ENCODE results near the gene CD302.
"Not testable (repeated sequence)": the region's sequence is repeated elsewhere in the genome, so short reads cannot be mapped to it uniquely, and the experiment has no call there.

CD302 gene, protein sequence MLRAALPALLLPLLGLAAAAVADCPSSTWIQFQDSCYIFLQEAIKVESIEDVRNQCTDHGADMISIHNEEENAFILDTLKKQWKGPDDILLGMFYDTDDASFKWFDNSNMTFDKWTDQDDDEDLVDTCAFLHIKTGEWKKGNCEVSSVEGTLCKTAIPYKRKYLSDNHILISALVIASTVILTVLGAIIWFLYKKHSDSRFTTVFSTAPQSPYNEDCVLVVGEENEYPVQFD

DNA sequence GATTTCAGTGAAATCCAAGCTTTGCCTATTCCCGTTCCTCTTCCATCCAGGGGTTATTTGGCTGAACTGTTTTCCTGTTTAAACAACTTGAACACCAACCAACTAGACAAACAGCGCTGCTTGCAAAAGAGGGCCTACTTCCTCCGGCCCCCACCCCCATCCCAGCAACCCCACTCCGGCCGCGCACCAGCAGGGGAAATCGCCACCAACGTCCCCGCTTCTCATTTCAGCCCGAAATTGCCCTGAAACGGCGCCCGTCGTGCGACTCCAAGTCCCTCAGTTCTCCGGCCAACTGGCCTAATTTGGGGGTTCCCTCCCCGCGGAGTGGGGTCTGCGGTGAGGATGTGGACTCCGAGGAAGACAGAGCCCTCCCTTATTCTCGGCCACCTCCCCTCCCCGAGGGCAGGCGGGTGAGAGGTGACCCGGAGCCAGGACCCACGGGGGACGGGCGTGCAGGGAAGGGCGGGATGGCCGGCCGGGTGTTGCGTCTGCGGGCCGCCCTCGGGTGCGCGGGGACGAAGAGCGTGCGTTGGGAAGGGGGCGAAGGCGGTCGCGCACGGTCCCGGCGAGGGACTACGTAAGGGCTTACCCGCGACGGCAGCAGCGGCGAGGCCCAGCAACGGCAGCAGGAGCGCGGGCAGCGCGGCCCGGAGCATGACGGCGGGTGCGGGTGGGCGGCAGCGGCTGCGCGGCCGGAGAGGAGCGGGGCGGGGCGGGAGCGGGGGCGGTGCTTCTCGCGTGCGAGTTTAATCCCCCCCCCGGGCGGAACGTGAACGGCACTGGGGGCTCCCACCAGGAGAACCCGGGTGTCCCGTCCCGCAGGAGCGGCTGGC, at the start of gene CD302:
TSS of gene CD302 (minus strand) at position 666 of the 833 bp plus-strand sequence. CDS start at position 656, 10 bp downstream.
- peaks cover 11% of the 10 kb centered on the region for H3K27me3 ChIP-seq (ENCODE audit: control insufficient read depth, insufficient read depth, low read length)
- DNase-seq (ENCODE audit: low read depth, low spot score) = no peak
- peak within 1 kb of the TSS; percentile 84 for H3K4me3 ChIP-seq (ENCODE audit: low read length)
- peaks cover 2% of the 10 kb centered on the region; the same call in 1 of the 2 replicates for H3K4me1 ChIP-seq (ENCODE audit: control insufficient read depth, insufficient read depth, low read length)
- H3K36me3 ChIP-seq (ENCODE audit: control insufficient read depth, insufficient read depth, low read length) = no peaks in the 10 kb centered on the region
- WGBS (ENCODE audit: insufficient coverage, insufficient read length) = no CpG with 5 or more reads among the region's 82 CpGs
- H3K9me3 ChIP-seq (ENCODE audit: control insufficient read depth, insufficient read depth, low read length) = no peaks in the 10 kb centered on the region
- no peak within 1 kb of the TSS for H3K27ac ChIP-seq (ENCODE audit: low read length)

DNA sequence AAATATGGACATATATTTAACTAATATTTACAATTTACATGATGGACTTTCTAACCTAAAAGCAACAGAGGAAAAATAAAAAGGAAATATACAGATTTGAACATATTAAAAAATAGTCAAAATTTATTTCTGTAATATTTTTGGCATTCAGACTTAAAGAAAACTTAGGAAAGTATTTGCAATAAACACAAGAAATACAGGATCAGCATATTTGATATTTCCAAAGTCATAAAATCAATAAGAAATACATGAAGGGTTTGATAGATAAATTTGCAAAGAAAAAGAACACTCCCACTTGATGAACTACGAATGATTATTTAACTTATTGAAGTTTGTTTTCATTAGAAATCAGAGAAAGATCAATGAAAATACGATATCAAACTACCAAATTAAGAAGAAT, 48.6 kb upstream of the CD302 start:
- no peaks in the 10 kb centered on the region for H3K9me3 ChIP-seq (ENCODE audit: control insufficient read depth, insufficient read depth, low read length)
- no peak for DNase-seq (ENCODE audit: low read depth, low spot score)
- H3K36me3 ChIP-seq (ENCODE audit: control insufficient read depth, insufficient read depth, low read length) = no peaks in the 10 kb centered on the region
- no peaks in the 10 kb centered on the region for H3K4me1 ChIP-seq (ENCODE audit: control insufficient read depth, insufficient read depth, low read length)
- no CpG with 5 or more reads among the region's 2 CpGs for WGBS (ENCODE audit: insufficient coverage, insufficient read length)
- no peak overlapping the region for H3K4me3 ChIP-seq (ENCODE audit: low read length)
- H3K27me3 ChIP-seq (ENCODE audit: control insufficient read depth, insufficient read depth, low read length) = no peaks in the 10 kb centered on the region
- H3K27ac ChIP-seq (ENCODE audit: low read length) = no peak overlapping the region

DNA sequence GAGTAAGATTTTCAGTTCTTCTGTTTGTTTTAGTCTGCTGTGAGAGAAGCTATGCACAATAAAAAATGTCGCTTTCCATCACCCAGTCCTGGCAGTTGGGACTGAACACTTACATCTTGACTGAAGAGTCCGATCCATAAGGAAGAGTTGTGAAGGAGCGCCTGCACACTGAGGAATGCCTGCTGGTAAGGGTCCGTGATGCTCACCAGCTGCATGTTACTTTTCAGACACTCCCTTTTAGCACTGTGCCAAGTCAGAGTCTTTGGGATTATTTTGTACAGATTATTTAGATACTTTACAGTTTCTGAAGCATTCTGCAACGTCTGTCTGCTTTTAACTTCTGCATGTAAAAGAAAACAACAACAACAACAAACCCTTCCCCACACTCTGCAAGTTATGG, 42.6 kb upstream of the CD302 start:
- Histone ChIP-seq H3K4me1 (ENCODE audit: control insufficient read depth, insufficient read depth, low read length) (no peaks in the 10 kb centered on the region), H3K27ac (ENCODE audit: low read length) (no peak overlapping the region), H3K9me3 (ENCODE audit: control insufficient read depth, insufficient read depth, low read length) (no peaks in the 10 kb centered on the region), H3K36me3 (ENCODE audit: control insufficient read depth, insufficient read depth, low read length) (no peaks in the 10 kb centered on the region), H3K4me3 (ENCODE audit: low read length) (no peak overlapping the region), H3K27me3 (ENCODE audit: control insufficient read depth, insufficient read depth, low read length) (peaks cover 4% of the 10 kb centered on the region; the same call in 1 of the 2 replicates)
- no peak for DNase-seq (ENCODE audit: low read depth, low spot score)
- no CpG with 5 or more reads among the region's 5 CpGs for WGBS (ENCODE audit: insufficient coverage, insufficient read length)

DNA sequence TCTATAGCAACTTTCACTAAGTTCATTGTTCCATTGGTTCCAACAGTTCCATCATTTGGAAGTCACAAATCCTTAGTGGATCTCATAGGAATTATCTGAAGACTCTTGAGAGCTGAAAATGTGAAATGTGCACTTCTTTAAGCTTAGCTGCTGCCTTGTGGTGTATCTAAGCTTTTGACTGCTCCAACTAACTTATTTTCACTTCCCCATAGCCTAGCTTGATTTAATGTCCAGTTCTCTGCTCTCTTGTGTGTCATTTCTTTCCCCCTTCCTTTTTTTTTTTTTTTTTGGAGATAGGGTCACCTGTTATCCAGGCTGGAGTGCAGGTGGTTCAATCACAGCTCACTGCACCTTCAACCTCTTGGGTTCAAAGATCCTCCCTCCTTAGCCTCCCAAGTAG, 34.9 kb upstream of the CD302 start:
- H3K4me3 ChIP-seq (ENCODE audit: low read length) = no peak overlapping the region
- no peaks in the 10 kb centered on the region for H3K4me1 ChIP-seq (ENCODE audit: control insufficient read depth, insufficient read depth, low read length)
- no peaks in the 10 kb centered on the region for H3K9me3 ChIP-seq (ENCODE audit: control insufficient read depth, insufficient read depth, low read length)
- H3K36me3 ChIP-seq (ENCODE audit: control insufficient read depth, insufficient read depth, low read length) = no peaks in the 10 kb centered on the region
- no peak overlapping the region for H3K27ac ChIP-seq (ENCODE audit: low read length)
- peaks cover 21% of the 10 kb centered on the region for H3K27me3 ChIP-seq (ENCODE audit: control insufficient read depth, insufficient read depth, low read length)
- no peak for DNase-seq (ENCODE audit: low read depth, low spot score)

DNA sequence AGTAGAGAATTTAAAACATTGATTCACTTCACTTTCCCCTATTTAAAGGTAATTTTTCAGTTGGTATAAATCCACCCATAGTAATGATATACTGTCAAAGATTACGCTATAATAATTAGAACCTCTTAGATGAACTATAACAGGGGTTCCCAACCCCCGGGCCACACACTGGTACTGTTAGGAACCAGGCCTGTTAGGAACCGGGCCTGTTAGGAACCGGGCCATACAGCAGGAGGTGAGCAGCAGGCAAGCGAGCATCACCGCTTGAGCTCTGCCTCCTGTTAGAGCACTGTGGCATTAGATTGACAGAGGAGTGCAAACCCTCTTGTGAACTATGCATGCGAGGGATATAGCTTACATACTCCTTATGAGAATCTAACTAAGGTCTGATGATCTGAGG, 34.0 kb upstream of the CD302 start:
- WGBS (ENCODE audit: insufficient coverage, insufficient read length) = no CpG with 5 or more reads among the region's 7 CpGs

DNA sequence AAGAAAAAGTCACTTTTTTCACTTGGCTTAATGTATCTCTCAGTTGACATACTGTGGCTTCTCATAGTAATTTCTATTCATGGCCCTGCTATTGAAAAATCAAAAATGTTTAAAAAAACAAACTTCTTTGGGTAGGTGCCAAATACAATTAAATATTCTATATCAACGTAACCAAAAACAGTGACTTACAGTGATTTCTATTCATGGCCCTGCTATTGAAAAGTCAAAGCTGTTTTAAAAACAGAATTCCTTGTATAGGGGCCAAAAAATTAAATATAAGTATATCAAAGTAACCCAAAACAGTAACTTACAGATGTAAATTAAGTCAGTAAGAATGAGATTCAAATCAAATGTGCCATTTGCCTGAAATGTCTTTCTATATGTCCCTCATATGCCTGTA, 31.4 kb upstream of the CD302 start:
- H3K4me1 ChIP-seq (ENCODE audit: control insufficient read depth, insufficient read depth, low read length) = no peaks in the 10 kb centered on the region
- no peaks in the 10 kb centered on the region for H3K36me3 ChIP-seq (ENCODE audit: control insufficient read depth, insufficient read depth, low read length)
- no CpG with 5 or more reads among the region's 1 CpG for WGBS (ENCODE audit: insufficient coverage, insufficient read length)
- no peak overlapping the region for H3K27ac ChIP-seq (ENCODE audit: low read length)
- no peaks in the 10 kb centered on the region for H3K9me3 ChIP-seq (ENCODE audit: control insufficient read depth, insufficient read depth, low read length)
- peaks cover 17% of the 10 kb centered on the region for H3K27me3 ChIP-seq (ENCODE audit: control insufficient read depth, insufficient read depth, low read length)
- no peak overlapping the region for H3K4me3 ChIP-seq (ENCODE audit: low read length)
- DNase-seq (ENCODE audit: low read depth, low spot score) = no peak

More for the DNA sequence above, 34.0 kb upstream of the CD302 start:
- H3K27me3 ChIP-seq (ENCODE audit: control insufficient read depth, insufficient read depth, low read length) = peaks cover 21% of the 10 kb centered on the region
- H3K27ac ChIP-seq (ENCODE audit: low read length) = no peak overlapping the region
- DNase-seq (ENCODE audit: low read depth, low spot score) = no peak
- H3K36me3 ChIP-seq (ENCODE audit: control insufficient read depth, insufficient read depth, low read length) = no peaks in the 10 kb centered on the region
- H3K4me1 ChIP-seq (ENCODE audit: control insufficient read depth, insufficient read depth, low read length) = no peaks in the 10 kb centered on the region
- no peak overlapping the region for H3K4me3 ChIP-seq (ENCODE audit: low read length)
- no peaks in the 10 kb centered on the region for H3K9me3 ChIP-seq (ENCODE audit: control insufficient read depth, insufficient read depth, low read length)

DNA sequence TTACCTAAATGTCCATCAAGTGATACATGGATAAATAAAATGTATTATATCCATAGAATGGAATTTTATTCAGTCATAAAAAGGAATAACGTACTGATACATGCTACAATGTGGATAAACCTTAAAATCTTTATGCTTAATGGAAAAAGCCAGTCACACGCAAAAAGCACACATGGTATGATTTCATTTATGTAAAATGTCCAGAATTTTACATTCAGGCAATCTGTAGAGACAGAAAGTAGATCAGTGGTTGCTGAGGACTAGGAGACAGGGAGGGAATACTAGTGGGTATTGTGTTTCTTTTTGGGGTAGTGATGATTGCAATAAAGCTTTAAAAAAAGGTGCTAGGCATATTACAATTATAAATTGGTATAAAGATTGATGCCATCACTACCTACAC, 30.7 kb upstream of the CD302 start:
- Histone ChIP-seq H3K9me3 (ENCODE audit: control insufficient read depth, insufficient read depth, low read length) (no peaks in the 10 kb centered on the region), H3K36me3 (ENCODE audit: control insufficient read depth, insufficient read depth, low read length) (no peaks in the 10 kb centered on the region), H3K27me3 (ENCODE audit: control insufficient read depth, insufficient read depth, low read length) (peaks cover 15% of the 10 kb centered on the region), H3K4me3 (ENCODE audit: low read length) (no peak overlapping the region), H3K27ac (ENCODE audit: low read length) (no peak overlapping the region), H3K4me1 (ENCODE audit: control insufficient read depth, insufficient read depth, low read length) (no peaks in the 10 kb centered on the region)
- no CpG with 5 or more reads among the region's 2 CpGs for WGBS (ENCODE audit: insufficient coverage, insufficient read length)
- no peak for DNase-seq (ENCODE audit: low read depth, low spot score)

DNA sequence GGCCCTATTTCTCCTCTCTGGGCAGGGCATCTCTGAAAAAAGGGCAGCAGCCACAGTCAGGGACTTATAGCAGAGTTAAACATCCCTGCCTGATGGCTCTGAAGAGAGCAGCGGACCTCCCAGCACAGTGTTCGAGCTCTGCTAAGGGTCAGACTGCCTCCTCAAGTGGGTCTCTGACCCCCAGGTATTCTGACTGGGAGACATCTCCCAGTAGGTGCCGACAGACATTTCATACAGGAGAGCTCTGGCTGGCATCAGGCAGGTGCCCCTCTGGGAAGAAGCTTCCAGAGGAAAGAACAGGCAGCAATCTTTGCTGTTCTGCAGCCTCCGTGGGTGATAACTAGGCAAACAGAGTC, 24.4 kb upstream of the CD302 start:
- H3K9me3 ChIP-seq (ENCODE audit: control insufficient read depth, insufficient read depth, low read length); H3K27me3 ChIP-seq (ENCODE audit: control insufficient read depth, insufficient read depth, low read length); H3K4me1 ChIP-seq (ENCODE audit: control insufficient read depth, insufficient read depth, low read length); H3K36me3 ChIP-seq (ENCODE audit: control insufficient read depth, insufficient read depth, low read length); H3K4me3 ChIP-seq (ENCODE audit: low read length); DNase-seq (ENCODE audit: low read depth, low spot score); H3K27ac ChIP-seq (ENCODE audit: low read length): not testable (repeated sequence)
- no CpG with 5 or more reads among the region's 4 CpGs for WGBS (ENCODE audit: insufficient coverage, insufficient read length)

DNA sequence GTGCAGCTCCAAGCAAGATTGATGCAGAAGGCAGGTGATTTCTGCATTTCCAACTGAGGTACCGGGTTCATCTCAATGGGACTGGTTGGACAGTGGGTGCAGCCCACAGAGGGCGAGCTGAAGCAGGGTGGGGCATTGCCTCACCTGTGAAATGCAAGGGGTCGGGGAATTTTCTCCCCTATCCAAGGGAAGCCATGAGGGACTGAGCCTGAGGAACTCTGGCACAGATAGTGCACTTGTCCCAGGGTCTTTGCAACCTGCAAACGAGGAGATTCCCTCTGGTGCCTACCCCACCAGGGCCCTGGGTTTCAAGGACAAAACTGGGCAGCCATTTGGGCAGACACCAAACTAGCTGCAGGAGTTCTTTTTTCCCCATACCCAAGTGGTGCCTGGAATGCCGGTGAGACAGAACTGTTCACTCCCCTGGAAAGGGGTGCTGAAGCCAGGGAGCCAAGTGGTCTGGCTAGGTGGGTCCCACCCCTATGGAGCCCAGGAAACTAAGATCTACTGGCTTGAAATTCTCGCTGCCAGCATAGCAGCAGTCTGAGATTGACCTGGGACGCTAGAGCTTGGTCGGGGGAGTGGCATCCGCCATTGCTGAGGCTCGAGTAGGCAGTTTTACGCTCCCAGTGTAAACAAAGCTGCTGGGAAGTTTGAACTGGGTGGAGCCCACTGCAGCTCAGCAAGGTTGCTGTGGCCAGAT, 23.9 kb upstream of the CD302 start:
- not testable (repeated sequence) for H3K36me3 ChIP-seq (ENCODE audit: control insufficient read depth, insufficient read depth, low read length); H3K9me3 ChIP-seq (ENCODE audit: control insufficient read depth, insufficient read depth, low read length); H3K27me3 ChIP-seq (ENCODE audit: control insufficient read depth, insufficient read depth, low read length); H3K27ac ChIP-seq (ENCODE audit: low read length); H3K4me1 ChIP-seq (ENCODE audit: control insufficient read depth, insufficient read depth, low read length); H3K4me3 ChIP-seq (ENCODE audit: low read length); DNase-seq (ENCODE audit: low read depth, low spot score)
- no CpG with 5 or more reads among the region's 11 CpGs for WGBS (ENCODE audit: insufficient coverage, insufficient read length)

DNA sequence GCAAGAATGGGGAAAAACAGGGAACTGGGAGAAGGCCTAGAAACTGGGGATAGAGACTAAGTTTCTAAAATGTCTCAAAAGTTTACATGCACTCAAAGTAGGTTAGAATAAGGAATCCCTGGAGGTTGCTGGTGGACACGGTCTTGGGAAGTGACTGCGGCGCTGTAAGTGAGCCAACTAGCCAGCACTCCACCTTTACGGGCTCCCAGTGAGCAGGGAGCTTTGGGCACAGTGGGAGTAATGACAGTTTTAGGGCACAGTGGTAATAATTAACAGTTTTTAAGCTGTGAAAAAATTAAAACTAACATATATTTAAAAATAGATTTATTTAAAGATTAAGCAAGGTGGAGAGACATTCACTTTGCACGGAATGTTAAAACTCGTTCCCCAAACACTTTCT, 20.9 kb upstream of the CD302 start:
- Histone ChIP-seq H3K27me3 (ENCODE audit: control insufficient read depth, insufficient read depth, low read length) (no peaks in the 10 kb centered on the region), H3K4me1 (ENCODE audit: control insufficient read depth, insufficient read depth, low read length) (0 out of 2 replicates have a peak, but pooled peaks cover 1% of the 10 kb centered on the region), H3K27ac (ENCODE audit: low read length) (no peak overlapping the region), H3K4me3 (ENCODE audit: low read length) (no peak overlapping the region), H3K36me3 (ENCODE audit: control insufficient read depth, insufficient read depth, low read length) (no peaks in the 10 kb centered on the region), H3K9me3 (ENCODE audit: control insufficient read depth, insufficient read depth, low read length) (no peaks in the 10 kb centered on the region)
- DNase-seq (ENCODE audit: low read depth, low spot score) = no peak
- 100% methylated on average over 1 of the region's 6 CpGs for WGBS (ENCODE audit: insufficient coverage, insufficient read length)

All from iPS DF 6.9 (cell line).